T-cell (primary cell): ENCODE results near the gene CTNNAL1. TPM values are rescaled to one million over a fixed set of nuclear protein-coding genes. Genes with fewer than 3 reads are reported as not detected.
A peak's percentile ranks its signal among the peaks of the same experiment; 100 is the strongest.

Experiments used
- ATAC-seq, 4 experiments: fragments of 200-7000 bp in 3 of 4; fragments of 150-1000 bp in 1 of 4; cut with Tn5 transposase; replicated peaks in 1 of 4; 1 replicate in 3 of 4; 2 replicates in 1 of 4; pipeline ENCODE4 v1.10.0; 2021; ENCODE audit warnings: moderate library complexity in 3 of 4, mild to moderate bottlenecking in 2 of 4, moderate number of reproducible peaks in 1 of 4
- CTCF ChIA-PET, 2 donors: fragments of 300-600 bp; sonication (Branson Sonifier 250); formaldehyde crosslinking; loops; one replicate each; lab custom pipeline; 2022; ENCODE audit warnings: antibody characterized with exemption in 2 of 2; lab: Charles Lee
- POLR2A ChIA-PET, 2 donors: fragments of 300-600 bp; sonication (Branson Sonifier 250); formaldehyde crosslinking; loops; one replicate each; lab custom pipeline; 2022; ENCODE audit warnings: antibody characterized with exemption in 2 of 2; lab: Charles Lee
- DNase-seq, 35 experiments: peaks; one replicate each; pipeline versions ENCODE4 v3.0.0 to v3.0.0-alpha.2; 2013 to 2023
- H3K27ac ChIP-seq: one replicate; pipeline ENCODE4 v1.5.1; 2013; ENCODE audit warnings: low read length
- H3K27me3 ChIP-seq, 2 experiments: replicated peaks in 1 of 2; 1 replicate in 1 of 2; 2 replicates in 1 of 2; pipeline versions ENCODE4 v1.6.1 to v1.7.0; 2013; ENCODE audit warnings: low read length in 1 of 2, mixed read lengths in 1 of 2; ENCODE audit not compliant: control insufficient read depth in 2 of 2, insufficient read depth in 2 of 2; ENCODE audit errors: extremely low read depth in 1 of 2
- H3K36me3 ChIP-seq, 2 donors: 1 replicate in 1 of 2; 2 replicates in 1 of 2; pipeline versions ENCODE4 v1.6.1 to v1.7.0; 2013; ENCODE audit warnings: low read length in 1 of 2; ENCODE audit not compliant: control insufficient read depth in 2 of 2, insufficient read depth in 1 of 2; ENCODE audit errors: extremely low read depth in 1 of 2
- H3K4me1 ChIP-seq, 2 experiments: 1 replicate in 1 of 2; 2 replicates in 1 of 2; pipeline versions ENCODE4 v1.6.1 to v1.7.0; 2013; ENCODE audit warnings: low read length in 2 of 2, mixed read lengths in 1 of 2; ENCODE audit not compliant: insufficient read depth in 2 of 2, control insufficient read depth in 1 of 2; ENCODE audit errors: extremely low read depth in 1 of 2
- H3K4me3 ChIP-seq, 2 donors: 1 replicate in 1 of 2; 2 replicates in 1 of 2; pipeline versions ENCODE4 v1.5.1 to v1.7.0; 2013; ENCODE audit warnings: mild to moderate bottlenecking in 2 of 2, low read length in 1 of 2, moderate library complexity in 1 of 2; ENCODE audit not compliant: control insufficient read depth in 1 of 2; ENCODE audit errors: extremely low read depth in 1 of 2
- H3K9me3 ChIP-seq: 2 replicates; pipeline ENCODE4 v1.7.0; 2013
- H3K27ac Mint-ChIP-seq, 2 donors: one replicate each; pipeline ENCODE4 v1.8.0; 2020 to 2021; ENCODE audit warnings: mild to moderate bottlenecking in 2 of 2, mixed read lengths in 2 of 2
- H3K27me3 Mint-ChIP-seq, 2 donors: one replicate each; pipeline ENCODE4 v1.8.0; 2021 to 2022; ENCODE audit warnings: mixed read lengths in 2 of 2
- H3K36me3 Mint-ChIP-seq: one replicate; pipeline ENCODE4 v1.8.0; 2021; ENCODE audit warnings: mixed read lengths
- H3K4me1 Mint-ChIP-seq, 3 donors: one replicate each; pipeline ENCODE4 v1.8.0; 2020 to 2022; ENCODE audit warnings: mixed read lengths in 3 of 3, mild to moderate bottlenecking in 1 of 3
- H3K4me3 Mint-ChIP-seq, 3 donors: one replicate each; pipeline ENCODE4 v1.8.0; 2020 to 2022; ENCODE audit warnings: mild to moderate bottlenecking in 3 of 3, mixed read lengths in 3 of 3, moderate library complexity in 3 of 3
- H3K9me3 Mint-ChIP-seq, 3 donors: one replicate each; pipeline ENCODE4 v1.8.0; 2020 to 2022; ENCODE audit warnings: mixed read lengths in 3 of 3
- WGBS: methylation state at CpG from one replicate; pipeline ENCODE4 v1.1.5; 2013; ENCODE audit warnings: missing lambda C conversion rate; ENCODE audit not compliant: insufficient coverage; 5-methylcytosine and 5-hydroxymethylcytosine counted together
- total RNA-seq, 35 experiments: library from RNA in 6 of 35; stranded (reverse) in 6 of 35; fragments of 120-200 nt in 1 of 35; gene quantifications; one replicate each; pipeline versions ENCODE4 v1.2.1 to v1.2.4 and lab custom pipeline; 2013 to 2026

CTNNAL1 gene
- total RNA-seq, 5 donors from 2014 or later (not counting 1 experiment from before 2014, with no cell fraction given) = 2.1 to 4.1 (median 3.8) TPM

DNA sequence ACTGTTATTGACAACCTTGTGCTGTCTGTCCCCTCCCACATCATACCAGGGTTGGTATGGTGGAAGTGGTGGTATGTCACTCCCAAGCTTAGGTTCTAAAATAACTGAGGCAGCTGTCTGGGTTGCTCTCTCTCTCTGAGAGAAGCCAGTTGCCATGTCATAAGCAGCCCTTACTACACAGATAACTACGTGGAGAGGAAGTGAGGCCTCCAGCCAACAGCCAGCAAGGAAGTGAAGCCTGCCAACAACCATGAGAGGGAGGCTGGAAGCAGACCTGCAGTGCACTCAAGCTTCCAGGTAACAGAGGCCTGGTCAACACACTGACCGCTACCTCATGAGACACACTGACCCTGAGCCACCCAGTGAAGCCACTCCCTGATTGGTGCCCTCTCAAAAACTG lies 18.6 kb downstream of the CTNNAL1 start:
- ChIA-PET CTCF (interaction anchor here in 1 of 2 donors (0.6 kb wide), 1 partner anchor 17 kb away, joined by 7 read pairs; no protein-coding TSS in a partner anchor), POLR2A (interaction anchor here in 1 of 2 donors (0.6 kb wide), 1 partner anchor 115 kb away, joined by 3 read pairs; no protein-coding TSS in a partner anchor)
- H3K36me3 Mint-ChIP-seq = peaks cover 3% of the 10 kb centered on the region
- Histone ChIP-seq H3K27ac (no peak overlapping the region), H3K36me3 (no peaks in the 10 kb centered on the region), H3K27me3 (no peaks in the 10 kb centered on the region), H3K4me1 (peaks cover 3 to 5% of the 10 kb centered on the region in 2 experiments), H3K9me3 (no peaks in the 10 kb centered on the region), H3K4me3 (no peak overlapping the region)
- peaks cover 4 to 8% (median 5%) of the 10 kb centered on the region in 3 donors for H3K4me1 Mint-ChIP-seq
- no peak overlapping the region for H3K4me3 Mint-ChIP-seq
- no peak overlapping the region for H3K27ac Mint-ChIP-seq
- DNase-seq (peak in 1 of 35 experiments; percentile 7), ATAC-seq (peak in 1 of 4 experiments; percentile 35)
- H3K27me3 Mint-ChIP-seq = no peaks in the 10 kb centered on the region
- no peaks in the 10 kb centered on the region for H3K9me3 Mint-ChIP-seq
- 17% methylated on average over 1 of the region's 2 CpGs for WGBS

DNA sequence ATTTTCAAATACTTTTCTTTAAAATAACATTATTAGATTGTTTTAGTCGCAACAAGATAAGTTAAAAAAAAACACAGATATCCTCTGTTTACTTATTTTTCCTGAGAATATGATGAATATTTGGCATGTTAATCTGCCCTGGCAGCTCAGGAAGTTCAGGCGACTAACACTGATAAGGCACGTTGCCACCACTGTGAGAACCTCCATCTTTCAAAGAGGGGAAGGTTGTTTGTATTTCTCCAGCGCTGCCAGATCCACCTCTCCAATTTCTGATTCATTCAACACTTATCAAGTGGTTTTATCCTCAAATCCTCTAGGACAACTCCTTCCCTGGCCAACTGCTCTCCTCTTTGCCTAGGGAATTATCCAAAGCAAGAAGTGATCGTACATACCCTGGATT lies 21.8 kb downstream of the CTNNAL1 start:
- no peaks in the 10 kb centered on the region for H3K27me3 Mint-ChIP-seq
- DNase-seq = no peak
- Histone ChIP-seq H3K4me1 (peaks cover 3 to 5% of the 10 kb centered on the region in 2 experiments), H3K27me3 (no peaks in the 10 kb centered on the region), H3K36me3 (no peaks in the 10 kb centered on the region), H3K9me3 (no peaks in the 10 kb centered on the region), H3K4me3 (no peak overlapping the region), H3K27ac (no peak overlapping the region)
- H3K9me3 Mint-ChIP-seq = peaks cover 0 to 5% (median 0%) of the 10 kb centered on the region in 3 donors
- H3K36me3 Mint-ChIP-seq = peaks cover 3% of the 10 kb centered on the region
- WGBS = no CpG with 5 or more reads among the region's 5 CpGs
- H3K4me1 Mint-ChIP-seq = peaks cover 4 to 8% (median 5%) of the 10 kb centered on the region in 3 donors
- ChIA-PET CTCF (no interaction called here), POLR2A (no interaction called here)
- ATAC-seq = no peak
- no peak overlapping the region for H3K4me3 Mint-ChIP-seq
- H3K27ac Mint-ChIP-seq = no peak overlapping the region

DNA sequence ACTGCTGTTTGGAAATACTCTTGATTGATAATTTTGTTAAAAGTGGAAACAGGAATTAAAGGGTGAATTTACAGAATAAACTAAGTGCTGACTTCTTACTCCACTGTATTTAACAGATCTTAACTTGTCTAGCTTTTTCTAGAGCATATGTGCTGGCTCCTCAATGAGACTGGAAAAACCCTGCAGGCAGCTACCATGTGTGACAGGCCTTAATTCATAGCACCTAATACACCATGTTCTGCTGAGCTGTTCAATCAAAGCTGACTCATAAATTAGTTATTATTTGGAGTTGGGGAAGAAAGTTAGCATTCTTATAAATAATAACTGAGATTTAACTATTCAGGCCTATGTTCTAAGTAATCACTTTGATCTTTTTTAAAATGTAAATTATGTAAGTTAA lies 29.4 kb downstream of the CTNNAL1 start:
- H3K27ac ChIP-seq = no peak overlapping the region
- Mint-ChIP-seq H3K4me1 (no peaks in the 10 kb centered on the region), H3K36me3 (no peaks in the 10 kb centered on the region), H3K27ac (no peak overlapping the region), H3K27me3 (no peaks in the 10 kb centered on the region), H3K4me3 (no peak overlapping the region), H3K9me3 (peaks cover 0 to 5% (median 0%) of the 10 kb centered on the region in 3 donors)
- CTCF ChIA-PET = interaction anchor here (0.6 kb wide), 2 partner anchors 16 to 59 kb away, joined by 3 read pairs; no protein-coding TSS in a partner anchor
- H3K4me3 ChIP-seq = no peak overlapping the region
- no peaks in the 10 kb centered on the region for H3K27me3 ChIP-seq
- ATAC-seq (no peak), DNase-seq (no peak)
- POLR2A ChIA-PET = no interaction called here
- H3K4me1 ChIP-seq = no peaks in the 10 kb centered on the region
- H3K36me3 ChIP-seq = no peaks in the 10 kb centered on the region
- H3K9me3 ChIP-seq = no peaks in the 10 kb centered on the region

DNA sequence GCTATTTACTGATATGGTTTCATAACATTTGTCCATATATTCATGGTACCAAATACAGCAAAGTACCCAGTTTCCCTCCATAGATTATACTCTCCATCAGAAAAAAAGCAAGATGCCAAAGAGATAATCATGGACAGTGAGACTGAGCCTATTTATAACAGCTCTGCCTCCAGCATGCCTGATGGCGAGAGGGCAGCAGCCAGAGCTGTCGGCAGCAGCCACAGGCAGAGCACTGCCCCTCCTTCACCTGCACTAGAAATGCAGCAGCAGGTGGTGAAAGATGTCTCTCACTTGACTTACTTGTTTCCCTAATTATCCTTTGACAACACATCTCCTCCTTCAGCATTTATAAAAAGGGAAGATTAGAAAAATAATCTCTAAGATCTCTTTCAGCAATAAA lies 32.4 kb downstream of the CTNNAL1 start:
- DNase-seq (no peak), ATAC-seq (no peak)
- no CpG with 5 or more reads among the region's 2 CpGs for WGBS
- no peaks in the 10 kb centered on the region for H3K27me3 ChIP-seq
- ChIA-PET CTCF (no interaction called here), POLR2A (interaction anchor here in 1 of 2 donors (0.6 kb wide), 1 partner anchor 10 kb away, joined by 4 read pairs; no protein-coding TSS in a partner anchor)
- Mint-ChIP-seq H3K4me1 (no peaks in the 10 kb centered on the region), H3K27me3 (no peaks in the 10 kb centered on the region), H3K4me3 (no peak overlapping the region), H3K9me3 (no peaks in the 10 kb centered on the region), H3K36me3 (no peaks in the 10 kb centered on the region), H3K27ac (no peak overlapping the region)
- H3K9me3 ChIP-seq = no peaks in the 10 kb centered on the region
- no peak overlapping the region for H3K27ac ChIP-seq
- H3K36me3 ChIP-seq = no peaks in the 10 kb centered on the region
- no peak overlapping the region for H3K4me3 ChIP-seq
- no peaks in the 10 kb centered on the region for H3K4me1 ChIP-seq

DNA sequence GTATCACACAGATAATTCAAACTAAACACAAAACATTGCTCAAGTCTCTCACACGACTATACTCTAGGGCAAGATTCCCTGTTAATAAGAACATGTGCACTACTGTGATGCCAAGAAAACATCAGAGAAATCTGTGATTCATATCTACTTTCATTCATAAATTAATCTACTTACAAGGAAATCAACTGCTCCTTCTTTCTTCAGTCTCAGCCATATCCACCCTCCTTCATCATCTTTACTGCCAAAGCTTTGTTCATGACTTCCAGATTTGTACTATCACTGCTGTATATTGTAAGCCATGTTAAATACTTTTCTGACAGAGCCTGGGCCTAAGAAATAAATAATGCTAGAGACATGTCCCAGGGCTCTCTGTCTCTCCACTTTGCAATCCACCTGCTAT lies 35.1 kb downstream of the CTNNAL1 start:
- ATAC-seq (no peak), DNase-seq (no peak)
- H3K36me3 ChIP-seq = no peaks in the 10 kb centered on the region
- Mint-ChIP-seq H3K4me3 (no peak overlapping the region), H3K27me3 (no peaks in the 10 kb centered on the region), H3K4me1 (no peaks in the 10 kb centered on the region), H3K36me3 (no peaks in the 10 kb centered on the region), H3K27ac (no peak overlapping the region), H3K9me3 (no peaks in the 10 kb centered on the region)
- WGBS = 83% methylated on average over 1 of the region's 1 CpG
- no peaks in the 10 kb centered on the region for H3K27me3 ChIP-seq
- no peaks in the 10 kb centered on the region for H3K9me3 ChIP-seq
- ChIA-PET CTCF (no interaction called here), POLR2A (no interaction called here)
- no peak overlapping the region for H3K4me3 ChIP-seq
- no peaks in the 10 kb centered on the region for H3K4me1 ChIP-seq
- no peak overlapping the region for H3K27ac ChIP-seq

DNA sequence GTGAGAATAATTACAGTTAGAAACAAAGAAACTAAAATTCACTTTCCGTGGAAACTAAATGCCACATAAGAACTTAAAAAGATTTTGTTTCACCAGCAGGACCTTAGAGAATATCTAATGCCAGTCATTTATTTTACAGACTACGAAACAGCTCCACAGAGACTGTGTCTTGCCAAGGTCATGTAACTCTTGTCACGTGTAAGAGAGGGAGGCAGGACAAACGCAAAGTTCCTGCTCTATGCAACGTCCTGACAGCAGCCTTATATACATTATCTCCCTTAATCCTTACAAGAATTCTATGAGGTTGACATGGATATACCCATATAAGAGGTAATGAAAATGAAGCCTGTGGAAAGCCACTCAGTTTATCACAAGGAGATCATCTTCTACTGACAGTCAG lies 39.4 kb downstream of the CTNNAL1 start:
- Histone ChIP-seq H3K27ac (no peak overlapping the region), H3K27me3 (no peaks in the 10 kb centered on the region), H3K4me3 (no peak overlapping the region), H3K9me3 (no peaks in the 10 kb centered on the region), H3K36me3 (no peaks in the 10 kb centered on the region), H3K4me1 (no peaks in the 10 kb centered on the region)
- no peak for DNase-seq
- 79% methylated on average over 2 of the region's 5 CpGs for WGBS
- Mint-ChIP-seq H3K9me3 (peaks cover 8 to 13% (median 10%) of the 10 kb centered on the region in 3 donors), H3K27ac (no peak overlapping the region), H3K36me3 (peaks cover 11% of the 10 kb centered on the region), H3K27me3 (no peaks in the 10 kb centered on the region), H3K4me1 (no peaks in the 10 kb centered on the region), H3K4me3 (no peak overlapping the region)
- POLR2A ChIA-PET = no interaction called here
- no peak for ATAC-seq
- CTCF ChIA-PET = no interaction called here
